Stimulated activated CD8-positive, alpha-beta memory T cell treated with anti-CD3 and anti-CD28 coated beads, Interleukin-7, amount 100 ng/mL, for 1 hour (primary cell): ENCODE data around the gene OTULIN.

Experiments used
- DNase-seq, 2 donors: peaks; one replicate each; pipeline ENCODE4 v3.0.0-alpha.2; 2020; ENCODE audit warnings: low read depth in 2 of 2

The OTULIN gene

GRCh38 chr5:14668181-14668591 lies 3.7 kb downstream of the OTULIN start:
- no peak for DNase-seq

- no peak for DNase-seq
Observed at GRCh38 chr5:14669415-14669814, 4.9 kb downstream of the OTULIN start.

GRCh38 chr5:14669975-14670374 lies 5.5 kb downstream of the OTULIN start:
- no peak for DNase-seq

DNA sequence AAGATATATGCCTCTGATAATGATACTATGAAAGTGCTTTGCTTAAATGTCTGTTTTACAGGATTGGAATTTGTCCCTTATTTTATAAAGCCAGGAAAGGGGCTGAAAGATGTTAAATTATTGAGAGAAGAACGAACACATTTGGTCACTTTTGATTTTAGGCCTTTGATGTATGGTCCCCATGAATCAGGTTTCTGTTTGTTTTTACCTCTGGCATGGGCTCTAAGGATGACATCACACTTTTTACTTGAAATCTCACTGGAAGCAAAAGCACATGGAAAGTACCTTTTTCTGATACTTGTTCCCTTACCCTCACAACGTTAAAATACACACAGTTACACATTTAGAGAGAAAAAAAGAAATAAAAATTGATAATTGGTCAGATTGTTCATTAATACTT lies 6.9 kb downstream of the OTULIN start:
- DNase-seq = no peak

DNA sequence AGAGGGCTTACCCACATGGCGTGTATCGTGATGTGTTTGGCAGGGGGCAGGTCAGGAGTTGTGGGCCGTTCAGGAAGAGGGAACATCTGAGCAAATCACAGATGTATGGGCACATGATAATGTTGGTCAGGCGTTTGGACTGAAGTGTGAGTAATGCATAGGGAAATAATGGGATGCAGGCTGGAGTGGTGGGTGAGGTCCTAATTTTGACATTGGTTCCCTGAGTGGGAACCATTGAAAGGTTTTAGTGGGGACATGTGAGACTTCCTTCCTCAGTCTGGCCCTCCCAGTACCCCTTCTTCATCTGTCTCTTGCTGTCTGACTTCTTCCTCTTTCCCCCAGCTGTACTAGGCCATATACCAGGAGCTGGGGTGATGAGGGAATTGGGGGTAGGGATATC lies 7.6 kb downstream of the OTULIN start:
- no peak for DNase-seq

GRCh38 chr5:14672484-14673394 lies 8.2 kb downstream of the OTULIN start:
- DNase-seq = no peak

DNA sequence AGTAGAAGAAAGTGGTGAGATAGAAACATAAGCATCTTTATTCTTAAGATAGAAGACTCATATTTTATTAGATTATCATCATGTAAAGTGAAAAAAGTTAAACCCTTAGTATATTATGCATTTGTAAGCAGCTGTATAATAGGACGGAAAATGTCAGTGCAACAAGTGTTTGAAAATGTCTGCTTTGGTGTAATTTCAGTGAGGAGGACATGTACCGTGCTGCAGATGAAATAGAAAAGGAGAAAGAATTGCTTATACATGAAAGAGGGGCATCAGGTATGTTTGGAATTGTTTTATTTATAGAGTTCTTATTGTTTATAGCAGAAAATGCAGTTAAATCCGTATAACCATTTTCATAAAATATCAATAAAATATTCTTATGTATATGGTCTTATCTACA lies 8.9 kb downstream of the OTULIN start:
- no peak for DNase-seq

DNA sequence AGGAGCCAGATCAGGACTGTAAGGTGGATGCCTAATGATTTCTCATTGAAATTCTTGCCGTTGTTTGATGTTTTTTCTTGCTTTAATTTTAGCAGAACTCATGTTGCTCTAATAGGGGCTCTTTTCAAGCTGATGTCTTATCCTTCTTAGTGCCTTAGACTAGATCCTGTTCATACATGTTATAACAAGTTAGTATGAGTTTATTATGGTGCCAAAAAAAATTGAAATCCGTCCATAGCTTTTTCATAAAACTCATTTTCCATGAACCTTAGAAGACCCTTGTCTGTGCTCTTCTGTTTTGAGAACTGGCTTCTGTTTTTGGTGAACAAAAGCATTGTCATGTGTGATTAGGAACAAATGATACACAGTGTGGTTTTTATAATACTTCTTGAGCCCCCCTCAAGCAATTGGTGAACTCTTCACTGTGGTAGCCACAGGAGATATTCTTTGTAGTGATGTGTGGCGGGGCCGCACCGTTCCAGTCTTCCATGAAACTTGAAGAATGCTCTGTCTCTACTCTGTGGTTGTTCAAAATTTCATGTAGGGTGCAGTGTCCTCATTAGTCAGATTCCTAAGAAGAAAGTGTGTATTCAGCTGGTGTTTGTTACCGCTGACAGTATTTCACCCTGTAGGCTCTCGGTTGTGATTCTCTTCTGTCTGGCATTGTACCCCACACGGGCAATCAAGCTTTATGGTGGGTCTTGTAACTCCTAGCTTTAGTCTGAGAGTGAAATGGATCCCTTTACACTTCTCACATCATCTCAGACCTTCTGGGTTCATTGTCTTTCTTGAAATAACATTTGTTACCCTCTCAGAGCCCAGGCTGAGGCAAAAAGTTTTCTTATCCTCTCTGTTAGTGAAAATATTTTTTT lies 10.7 kb downstream of the OTULIN start:
- no peak for DNase-seq

DNA sequence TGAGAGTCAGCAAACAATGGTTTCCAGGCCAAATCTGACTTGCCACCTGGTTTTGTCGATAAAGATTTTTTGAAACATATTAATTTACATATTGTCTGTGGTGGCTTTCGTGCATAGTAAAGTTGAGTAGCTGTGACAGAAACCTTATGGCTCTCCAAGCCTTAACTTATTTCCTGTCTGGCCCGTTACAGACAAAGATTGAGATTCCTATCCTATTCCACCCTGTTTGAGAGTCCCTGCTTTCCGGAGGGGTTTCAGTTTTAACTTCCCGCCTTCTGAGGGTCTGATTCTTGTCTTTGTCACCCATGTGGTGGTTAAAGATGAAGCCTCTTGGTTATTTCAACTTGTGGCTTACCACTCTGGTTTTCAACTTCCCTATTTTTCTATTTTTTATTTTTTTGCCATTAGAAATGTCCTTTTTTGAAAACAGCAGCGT lies 11.4 kb downstream of the OTULIN start:
- no peak for DNase-seq

GRCh38 chr5:14676320-14676719 lies 11.8 kb downstream of the OTULIN start:
- no peak for DNase-seq

DNA sequence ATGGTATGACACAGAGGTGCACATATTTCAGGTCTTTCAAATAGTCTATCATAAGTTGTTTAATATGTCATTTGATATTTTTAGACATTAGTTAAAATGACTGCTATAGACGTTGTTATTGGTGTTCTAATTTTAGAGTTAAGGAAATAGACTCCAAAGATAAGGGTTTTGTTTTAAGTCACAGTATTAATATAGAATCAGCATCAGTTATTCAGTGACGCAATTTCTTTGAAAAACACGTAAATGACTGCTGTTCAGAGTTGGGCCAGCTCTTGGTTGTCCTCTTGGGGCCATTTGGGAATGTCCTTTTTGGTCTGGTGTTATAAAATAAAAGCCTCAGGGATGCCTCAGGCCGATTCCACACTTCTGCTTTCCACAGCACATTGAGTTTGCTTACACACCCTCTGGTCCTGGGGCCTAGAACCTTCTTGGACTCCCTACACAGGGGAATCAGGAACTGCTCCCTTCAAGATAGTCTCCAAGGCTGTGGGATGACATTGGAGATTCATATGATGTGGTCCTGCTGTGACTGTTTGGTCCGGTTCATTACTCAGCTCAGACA lies 14.3 kb downstream of the OTULIN start:
- no peak for DNase-seq

GRCh38 chr5:14679595-14679994 lies 15.1 kb downstream of the OTULIN start:
- no peak for DNase-seq

DNA sequence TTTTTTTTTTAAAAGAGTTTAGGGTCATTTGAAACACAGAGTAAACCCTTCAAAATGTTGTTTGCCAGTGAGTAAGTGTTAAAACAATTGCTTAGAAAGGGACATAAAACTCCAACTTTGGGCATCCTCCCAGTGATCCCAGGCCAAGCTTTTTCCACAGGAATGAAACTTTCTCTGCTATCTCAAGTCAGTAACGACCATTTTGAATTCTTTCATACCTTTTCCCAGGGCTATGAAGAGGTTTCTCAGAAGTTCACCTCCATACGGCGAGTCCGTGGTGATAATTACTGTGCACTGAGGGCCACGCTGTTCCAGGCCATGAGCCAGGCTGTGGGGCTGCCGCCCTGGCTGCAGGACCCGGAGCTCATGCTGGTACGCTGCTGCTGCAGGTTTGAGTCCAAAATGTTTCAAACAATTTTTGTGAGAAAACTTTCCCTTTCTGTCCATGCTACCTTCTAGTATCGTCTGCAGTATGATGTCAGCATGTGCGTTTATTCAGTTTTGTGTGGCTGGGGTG lies 16.8 kb downstream of the OTULIN start:
- DNase-seq = no peak

DNA sequence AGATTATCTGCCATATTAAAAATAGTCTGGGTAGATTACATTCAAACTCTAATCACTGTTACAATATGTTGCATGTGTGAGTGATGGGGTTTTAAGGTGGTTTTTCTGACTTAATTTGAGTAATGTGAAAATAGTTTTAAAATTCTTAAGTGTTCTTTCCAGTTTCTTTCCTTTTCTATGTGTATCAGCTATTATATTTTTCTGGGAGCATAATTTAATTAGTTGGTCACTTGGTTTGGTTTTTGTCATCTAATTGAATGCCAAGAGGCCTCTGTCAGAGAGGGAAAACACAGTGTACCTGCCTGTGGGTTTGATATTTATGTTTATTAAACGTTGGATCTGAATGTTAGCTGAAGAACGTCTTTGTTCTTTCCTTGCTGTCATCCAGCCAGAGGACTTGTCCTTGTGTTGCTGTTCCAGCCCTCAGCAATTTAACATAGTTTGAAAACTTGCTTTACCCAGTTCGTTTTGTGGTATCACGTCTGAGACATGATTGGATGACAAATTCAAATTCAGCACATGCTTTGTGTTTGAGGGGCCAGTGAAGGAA lies 19.5 kb downstream of the OTULIN start:
- DNase-seq = no peak

DNA sequence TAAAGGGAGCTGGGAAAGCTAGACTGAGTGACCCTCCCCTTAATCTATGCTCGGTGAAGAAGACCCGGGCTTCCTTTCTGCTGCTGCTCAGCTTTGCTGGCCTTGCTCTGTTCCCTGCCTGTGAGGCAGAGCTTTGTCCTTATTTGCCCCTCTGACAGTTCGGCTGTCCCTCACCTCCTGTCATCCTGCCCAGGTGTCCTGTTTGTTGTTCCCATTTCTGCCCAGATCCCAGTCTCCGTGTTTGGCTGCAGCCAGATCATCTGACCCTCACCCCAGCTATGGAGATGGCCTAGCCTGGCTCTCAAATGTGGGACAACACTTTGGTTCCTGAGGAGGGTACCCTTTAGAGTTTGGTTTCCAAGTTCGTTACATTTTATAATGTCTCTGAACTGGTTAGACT lies 20.2 kb downstream of the OTULIN start:
- no peak for DNase-seq

DNA sequence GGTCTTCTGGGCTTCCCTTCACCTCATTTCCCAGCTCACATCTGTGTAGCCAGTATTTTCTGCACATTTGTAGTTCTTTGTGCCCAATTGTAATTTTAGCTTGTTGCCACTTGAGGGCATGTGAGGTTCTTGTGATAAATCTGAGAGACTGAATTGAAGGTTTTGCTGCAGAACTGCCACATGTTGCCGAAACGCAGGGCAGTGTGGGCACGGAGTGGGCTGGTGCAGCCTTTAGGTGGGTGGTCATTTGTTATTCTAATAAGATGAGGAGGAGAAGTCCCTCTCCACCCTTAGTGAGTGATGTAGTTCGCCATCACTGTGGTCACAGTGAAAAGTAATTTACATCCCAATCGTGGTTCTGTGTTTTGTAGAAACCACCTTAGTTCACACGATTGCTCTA lies 21.2 kb downstream of the OTULIN start:
- no peak for DNase-seq

- no peak for DNase-seq
Observed at GRCh38 chr5:14686517-14686916, 22.0 kb downstream of the OTULIN start.

GRCh38 chr5:14687023-14687665 lies 22.6 kb downstream of the OTULIN start:
- no peak for DNase-seq

GRCh38 chr5:14693070-14693469 lies 28.6 kb downstream of the OTULIN start:
- no peak for DNase-seq

DNA sequence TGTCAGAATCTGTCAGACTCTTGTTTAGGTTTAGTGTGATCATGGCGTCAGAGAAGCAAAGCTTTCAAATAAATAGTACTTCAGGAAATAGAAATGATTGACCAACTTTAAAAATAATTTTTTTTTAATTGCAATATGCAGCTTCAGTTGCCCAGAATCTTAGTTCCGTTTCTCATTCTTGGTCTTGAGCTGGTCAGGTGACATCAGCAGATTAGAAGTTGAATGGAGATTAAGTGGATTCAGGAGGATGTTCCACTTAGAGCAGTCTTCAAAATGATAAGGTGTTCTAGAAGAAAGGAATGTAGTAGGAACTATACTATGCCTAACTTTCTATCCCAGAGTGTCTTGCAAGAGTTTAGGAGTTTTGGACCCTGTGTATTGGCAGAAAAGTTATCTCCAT lies 30.6 kb downstream of the OTULIN start:
- no peak for DNase-seq

DNA sequence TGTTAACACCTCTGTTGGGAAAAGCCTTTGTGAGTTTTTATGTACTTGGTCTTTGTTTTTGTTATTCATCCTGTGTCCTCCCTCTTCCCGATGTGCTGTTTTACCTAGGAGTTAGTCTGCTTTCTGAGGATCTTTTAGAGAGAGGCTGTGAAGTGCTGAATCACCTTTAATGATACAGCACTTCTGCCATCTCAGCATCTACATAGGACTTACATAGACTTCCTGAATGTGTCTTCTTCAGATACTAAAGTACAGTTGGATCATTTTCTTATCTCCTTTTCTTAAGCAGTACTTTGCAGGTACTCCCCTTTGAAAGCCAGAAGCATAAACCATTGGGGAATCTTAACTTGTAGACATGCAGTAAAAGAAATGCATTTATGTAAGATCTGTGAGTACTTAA lies 31.5 kb downstream of the OTULIN start:
- DNase-seq = no peak
